GM23338 (cell line): ENCODE results near the gene TBC1D14.

ENCODE experiments used
- CREB1 ChIP-seq: fragments of 250-450 bp; sonication (Bioruptor Pico); IDR thresholded peaks from 2 replicates; pipeline ENCODE4 v1.5.0; 2020; ENCODE audit warnings: low read depth, mild to moderate bottlenecking, moderate library complexity
- EZH2 ChIP-seq: fragments of 200-600 bp; sonication (generic); IDR thresholded peaks from one replicate; pipeline ENCODE4 v1.8.0; 2017; ENCODE audit warnings: antibody characterized with exemption, mild to moderate bottlenecking, low read depth; ENCODE audit not compliant: unreplicated experiment
- EZH2phosphoT487 ChIP-seq: fragments of 200-600 bp; sonication (generic); IDR thresholded peaks from one replicate; pipeline ENCODE4 v1.8.1; 2018; ENCODE audit warnings: antibody characterized with exemption; ENCODE audit not compliant: unreplicated experiment
- JUNB ChIP-seq: IDR thresholded peaks from one replicate; pipeline ENCODE4 v1.6.1; 2016; ENCODE audit warnings: antibody characterized with exemption; ENCODE audit not compliant: unreplicated experiment
- POLR2AphosphoS5 ChIP-seq: IDR thresholded peaks from 2 replicates; pipeline ENCODE4 v1.6.1; 2016; ENCODE audit warnings: antibody characterized with exemption, low read depth
- ZNF331 ChIP-seq: fragments of 250-450 bp; sonication (Bioruptor Pico); IDR thresholded peaks from 2 replicates; pipeline ENCODE4 v1.5.0; 2020; ENCODE audit warnings: low read depth, mild to moderate bottlenecking, moderate library complexity
- TF ChIP-seq, protein P1 (sequence below), 2 experiments: fragments of 200-600 bp in 1 of 2; sonication (generic) in 1 of 2; conservative IDR thresholded peaks; 2 replicates each; pipeline versions ENCODE4 v1.5.1 to v1.6.1; 2016 to 2017; ENCODE audit warnings: antibody characterized with exemption in 2 of 2, low read depth in 2 of 2, mild to moderate bottlenecking in 2 of 2, moderate library complexity in 1 of 2
- TF ChIP-seq, protein P2 (sequence below): IDR thresholded peaks from one replicate; pipeline ENCODE4 v1.6.1; 2018; ENCODE audit warnings: antibody characterized with exemption; ENCODE audit not compliant: unreplicated experiment

DNA sequence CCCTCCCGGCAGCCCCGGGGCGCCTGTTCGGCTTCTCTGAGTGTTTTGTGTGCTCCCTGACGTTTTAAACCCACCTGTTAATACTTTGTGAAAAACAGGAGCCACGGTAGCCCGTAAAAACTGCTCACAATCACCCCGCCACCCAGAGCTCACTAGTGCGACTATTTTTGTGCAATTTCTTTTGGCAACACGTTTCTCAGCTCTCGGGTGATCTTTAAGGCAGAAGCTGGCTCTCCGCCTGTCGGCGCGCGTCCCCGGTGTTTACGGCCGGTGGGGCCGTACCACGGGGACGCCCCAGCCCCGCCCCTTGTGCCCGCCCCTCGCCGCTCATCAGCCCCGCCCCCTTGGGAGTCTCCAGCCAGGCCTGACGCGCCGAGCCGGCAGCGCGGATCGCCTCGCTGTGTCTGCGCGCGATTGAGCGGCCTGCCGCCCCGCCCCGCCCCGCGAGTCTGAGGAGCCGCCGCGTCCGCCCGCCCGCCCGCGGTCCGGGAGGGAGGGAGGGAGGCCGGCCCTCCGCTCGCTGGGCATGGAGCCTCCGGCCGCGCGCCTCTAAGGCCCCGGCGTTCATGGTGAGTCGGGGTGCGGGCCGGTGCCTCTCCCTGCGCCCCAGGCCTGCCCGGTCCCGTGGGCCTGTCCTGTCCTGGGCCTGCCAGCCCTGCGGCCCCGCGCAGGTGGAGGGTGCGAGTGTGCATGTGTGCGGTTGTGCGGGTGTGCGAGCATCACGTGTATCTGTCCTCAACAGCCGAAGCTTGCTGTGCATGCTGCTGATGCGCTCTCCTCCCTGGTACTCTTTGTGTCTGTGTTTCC, 77.4 kb downstream of the TBC1D14 start:
- TF ChIP-seq, protein P1, sequence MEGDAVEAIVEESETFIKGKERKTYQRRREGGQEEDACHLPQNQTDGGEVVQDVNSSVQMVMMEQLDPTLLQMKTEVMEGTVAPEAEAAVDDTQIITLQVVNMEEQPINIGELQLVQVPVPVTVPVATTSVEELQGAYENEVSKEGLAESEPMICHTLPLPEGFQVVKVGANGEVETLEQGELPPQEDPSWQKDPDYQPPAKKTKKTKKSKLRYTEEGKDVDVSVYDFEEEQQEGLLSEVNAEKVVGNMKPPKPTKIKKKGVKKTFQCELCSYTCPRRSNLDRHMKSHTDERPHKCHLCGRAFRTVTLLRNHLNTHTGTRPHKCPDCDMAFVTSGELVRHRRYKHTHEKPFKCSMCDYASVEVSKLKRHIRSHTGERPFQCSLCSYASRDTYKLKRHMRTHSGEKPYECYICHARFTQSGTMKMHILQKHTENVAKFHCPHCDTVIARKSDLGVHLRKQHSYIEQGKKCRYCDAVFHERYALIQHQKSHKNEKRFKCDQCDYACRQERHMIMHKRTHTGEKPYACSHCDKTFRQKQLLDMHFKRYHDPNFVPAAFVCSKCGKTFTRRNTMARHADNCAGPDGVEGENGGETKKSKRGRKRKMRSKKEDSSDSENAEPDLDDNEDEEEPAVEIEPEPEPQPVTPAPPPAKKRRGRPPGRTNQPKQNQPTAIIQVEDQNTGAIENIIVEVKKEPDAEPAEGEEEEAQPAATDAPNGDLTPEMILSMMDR (conservative IDR thresholded peaks at IDR 0.05; ENCODE audit: low read depth in 2 of 2) = 0 out of 4 replicates have a peak, but pooled peaks of 1 of the 2 experiments have one; percentile 2
- TF ChIP-seq POLR2AphosphoS5 (peak; percentile 72), EZH2 (no peak), CREB1 (CRISPR knock-in tag) (peak; percentile 39; the same call in 1 of the 2 replicates), JUNB (no peak), EZH2phosphoT487 (no peak), ZNF331 (CRISPR knock-in tag) (no peak)
- TF ChIP-seq, protein P2, sequence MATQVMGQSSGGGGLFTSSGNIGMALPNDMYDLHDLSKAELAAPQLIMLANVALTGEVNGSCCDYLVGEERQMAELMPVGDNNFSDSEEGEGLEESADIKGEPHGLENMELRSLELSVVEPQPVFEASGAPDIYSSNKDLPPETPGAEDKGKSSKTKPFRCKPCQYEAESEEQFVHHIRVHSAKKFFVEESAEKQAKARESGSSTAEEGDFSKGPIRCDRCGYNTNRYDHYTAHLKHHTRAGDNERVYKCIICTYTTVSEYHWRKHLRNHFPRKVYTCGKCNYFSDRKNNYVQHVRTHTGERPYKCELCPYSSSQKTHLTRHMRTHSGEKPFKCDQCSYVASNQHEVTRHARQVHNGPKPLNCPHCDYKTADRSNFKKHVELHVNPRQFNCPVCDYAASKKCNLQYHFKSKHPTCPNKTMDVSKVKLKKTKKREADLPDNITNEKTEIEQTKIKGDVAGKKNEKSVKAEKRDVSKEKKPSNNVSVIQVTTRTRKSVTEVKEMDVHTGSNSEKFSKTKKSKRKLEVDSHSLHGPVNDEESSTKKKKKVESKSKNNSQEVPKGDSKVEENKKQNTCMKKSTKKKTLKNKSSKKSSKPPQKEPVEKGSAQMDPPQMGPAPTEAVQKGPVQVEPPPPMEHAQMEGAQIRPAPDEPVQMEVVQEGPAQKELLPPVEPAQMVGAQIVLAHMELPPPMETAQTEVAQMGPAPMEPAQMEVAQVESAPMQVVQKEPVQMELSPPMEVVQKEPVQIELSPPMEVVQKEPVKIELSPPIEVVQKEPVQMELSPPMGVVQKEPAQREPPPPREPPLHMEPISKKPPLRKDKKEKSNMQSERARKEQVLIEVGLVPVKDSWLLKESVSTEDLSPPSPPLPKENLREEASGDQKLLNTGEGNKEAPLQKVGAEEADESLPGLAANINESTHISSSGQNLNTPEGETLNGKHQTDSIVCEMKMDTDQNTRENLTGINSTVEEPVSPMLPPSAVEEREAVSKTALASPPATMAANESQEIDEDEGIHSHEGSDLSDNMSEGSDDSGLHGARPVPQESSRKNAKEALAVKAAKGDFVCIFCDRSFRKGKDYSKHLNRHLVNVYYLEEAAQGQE = no peak
